OCI-LY7 (cell line): ENCODE measurements around the gene HLA-DMA. TPM values are rescaled to one million over a fixed set of nuclear protein-coding genes. Genes with fewer than 3 reads are reported as not detected.

ENCODE experiments used
- BruUV-seq: library from RNA; stranded (reverse); fragments of 400-500 nt; replicated peaks from 2 replicates; lab custom pipeline; 2021; lab: Mats Ljungman, UMichigan
- CTCF ChIA-PET: fragments of 300-600 bp; sonication (Branson Sonifier 250); formaldehyde crosslinking; loops from one replicate; lab custom pipeline; 2022; ENCODE audit warnings: antibody characterized with exemption; ENCODE audit not compliant: unreplicated experiment; lab: Charles Lee
- POLR2A ChIA-PET: fragments of 300-600 bp; sonication (Branson Sonifier 250); formaldehyde crosslinking; loops from one replicate; lab custom pipeline; 2022; ENCODE audit warnings: antibody characterized with exemption; lab: Charles Lee
- DNase-seq: peaks from one replicate; pipeline ENCODE4 v3.0.0-alpha.2; 2015; ENCODE audit warnings: low spot score
- H2AFZ ChIP-seq: fragments of 200-600 bp; sonication (generic), shearing (Covaris generic); 2 replicates; pipeline ENCODE4 v1.6.1; 2014; ENCODE audit warnings: mild to moderate bottlenecking, antibody characterized with exemption, low read length, moderate library complexity
- H3K27ac ChIP-seq: fragments of 200-600 bp; sonication (generic); 2 replicates; pipeline ENCODE4 v1.5.1; 2014; ENCODE audit warnings: mixed run types, low read depth, mild to moderate bottlenecking, moderate library complexity, low read length, inconsistent platforms; ENCODE audit not compliant: poor library complexity, severe bottlenecking
- H3K36me3 ChIP-seq: fragments of 200-600 bp; sonication (generic); 2 replicates; pipeline ENCODE4 v1.6.1; 2014; ENCODE audit warnings: mild to moderate bottlenecking, antibody characterized with exemption, low read length, moderate library complexity, mixed read lengths; ENCODE audit not compliant: insufficient read depth
- H3K4me1 ChIP-seq: fragments of 200-600 bp; sonication (generic); 2 replicates; pipeline ENCODE4 v1.5.1; 2014; ENCODE audit warnings: mild to moderate bottlenecking, low read length; ENCODE audit not compliant: insufficient read depth, poor library complexity, severe bottlenecking
- H3K4me2 ChIP-seq: fragments of 200-600 bp; sonication (generic); 2 replicates; pipeline ENCODE4 v1.6.1; 2014; ENCODE audit warnings: mild to moderate bottlenecking, low read length
- H3K4me3 ChIP-seq: fragments of 200-600 bp; sonication (generic); 2 replicates; pipeline ENCODE4 v1.5.1; 2014; ENCODE audit warnings: mild to moderate bottlenecking, low read depth, low read length; ENCODE audit not compliant: poor library complexity, severe bottlenecking
- H3K79me2 ChIP-seq: fragments of 200-600 bp; sonication (generic); 2 replicates; pipeline ENCODE4 v1.6.1; 2016; ENCODE audit warnings: low read depth, mild to moderate bottlenecking, low read length, moderate library complexity, mixed read lengths; ENCODE audit not compliant: insufficient read depth
- H3K9me2 ChIP-seq: fragments of 200-600 bp; sonication (generic); 2 replicates; pipeline ENCODE4 v1.6.1; 2016; ENCODE audit warnings: mild to moderate bottlenecking, low read length, mixed read lengths; ENCODE audit not compliant: insufficient read depth
- H3K9me3 ChIP-seq: fragments of 200-600 bp; sonication (generic); 2 replicates; pipeline ENCODE4 v1.6.1; 2014; ENCODE audit warnings: mild to moderate bottlenecking, mixed run types, low read length, mixed read lengths
- H4K20me1 ChIP-seq: fragments of 200-600 bp; sonication (generic); 2 replicates; pipeline ENCODE4 v1.6.1; 2014; ENCODE audit warnings: mild to moderate bottlenecking, antibody characterized with exemption, low read length, moderate library complexity, mixed read lengths; ENCODE audit not compliant: insufficient read depth
- CTCF ChIP-seq: fragments of 200-600 bp; sonication (generic); conservative IDR thresholded peaks from 2 replicates; pipeline ENCODE4 v1.5.1; 2014; ENCODE audit warnings: mild to moderate bottlenecking, antibody characterized with exemption, low read length, moderate library complexity, mixed read lengths
- EZH2phosphoT487 ChIP-seq: fragments of 200-600 bp; sonication (generic); IDR thresholded peaks from 2 replicates; pipeline ENCODE4 v1.6.1; 2018; ENCODE audit warnings: low read depth, borderline replicate concordance, mild to moderate bottlenecking, mixed run types, antibody characterized with exemption, low read length, moderate library complexity, mixed read lengths
- intact Hi-C: fragments of 100-400 bp; cut with micrococcal nuclease; formaldehyde crosslinking; loops from one replicate; pipeline ENCODE4 v1.10.0; 2022; ENCODE audit not compliant: unreplicated experiment
- total RNA-seq, 2 experiments: library from RNA; depleted of rRNA in 1 of 2; stranded (reverse); fragments of >200 nt in 1 of 2; shearing (Covaris generic) in 1 of 2; gene quantifications; 2 replicates each; pipeline ENCODE4 v1.2.3, GENCODE V29; 2014 to 2022

The HLA-DMA gene
- total RNA-seq, 2 experiments from 2014 or later, result 140 to 207 TPM

GRCh38 chr6:32937230-32937633 lies 15.7 kb downstream of the HLA-DMA start:
- Histone ChIP-seq H3K4me3 (no peak overlapping the region), H4K20me1 (no peaks in the 10 kb centered on the region), H2AFZ (no peak overlapping the region), H3K79me2 (peaks cover 41% of the 10 kb centered on the region), H3K9me3 (no peaks in the 10 kb centered on the region), H3K4me1 (peaks cover 56% of the 10 kb centered on the region), H3K27ac (no peak overlapping the region), H3K4me2 (no peak overlapping the region), H3K9me2 (no peaks in the 10 kb centered on the region), H3K36me3 (peaks cover 57% of the 10 kb centered on the region)
- DNase-seq, result no peak
- intact Hi-C loops, result no loop called here
- BruUV-seq, result no TSS peak
- TF ChIP-seq EZH2phosphoT487 (no peak), CTCF (no peak)
- ChIA-PET CTCF (interaction anchor here (1.7 kb wide), 1 partner anchor 47 kb away, joined by 4 read pairs; no protein-coding TSS in a partner anchor), POLR2A (interaction anchor here (0.7 to 1.0 kb wide), 2 partner anchors 16 to 666 kb away, joined by 3 to 4 read pairs; no protein-coding TSS in a partner anchor)

- no peak for DNase-seq
- TF ChIP-seq EZH2phosphoT487, result no peak
- H3K36me3 ChIP-seq, result peaks cover 57% of the 10 kb centered on the region
- no peak overlapping the region for H3K4me3 ChIP-seq
- H3K4me1 ChIP-seq, result peaks cover 48% of the 10 kb centered on the region
- ChIA-PET CTCF (no interaction called here), POLR2A (interaction anchor here (1.6 kb wide), 1 partner anchor 35 kb away, joined by 7 read pairs; no protein-coding TSS in a partner anchor)
- H3K9me2 ChIP-seq, result no peaks in the 10 kb centered on the region
- BruUV-seq, result no TSS peak
- H3K4me2 ChIP-seq, result no peak overlapping the region
- intact Hi-C loops, result no loop called here
- H3K79me2 ChIP-seq, result peaks cover 39% of the 10 kb centered on the region
- no peak overlapping the region for H3K27ac ChIP-seq
- no peak overlapping the region for H2AFZ ChIP-seq
- no peaks in the 10 kb centered on the region for H3K9me3 ChIP-seq
- no peaks in the 10 kb centered on the region for H4K20me1 ChIP-seq
These were observed 16.4 kb downstream of the HLA-DMA start for GRCh38 chr6:32936239-32937152.

GRCh38 chr6:32935551-32936238 lies 17.2 kb downstream of the HLA-DMA start:
- no peak for DNase-seq
- no peak overlapping the region for H3K4me2 ChIP-seq
- intact Hi-C loops, result no loop called here
- H3K36me3 ChIP-seq, result peaks cover 57% of the 10 kb centered on the region
- H2AFZ ChIP-seq, result no peak overlapping the region
- ChIA-PET POLR2A (interaction anchor here (1.6 kb wide), 1 partner anchor 36 kb away, joined by 7 read pairs; no protein-coding TSS in a partner anchor), CTCF (no interaction called here)
- TF ChIP-seq EZH2phosphoT487 (no peak), CTCF (no peak)
- no peaks in the 10 kb centered on the region for H4K20me1 ChIP-seq
- no peaks in the 10 kb centered on the region for H3K9me3 ChIP-seq
- H3K4me3 ChIP-seq, result no peak overlapping the region
- H3K79me2 ChIP-seq, result peaks cover 38% of the 10 kb centered on the region
- no TSS peak for BruUV-seq
- H3K9me2 ChIP-seq, result no peaks in the 10 kb centered on the region
- H3K4me1 ChIP-seq, result peaks cover 44% of the 10 kb centered on the region
- H3K27ac ChIP-seq, result no peak overlapping the region
